ENCODE data around the gene NECAB3. TPM values are rescaled to one million over a fixed set of nuclear protein-coding genes. Genes with fewer than 3 reads are reported as not detected.
A peak's percentile ranks its signal among the peaks of the same experiment; 100 is the strongest.
"Not testable (repeated sequence)": the region's sequence is repeated elsewhere in the genome, so short reads cannot be mapped to it uniquely, and the experiment has no call there.

Gene NECAB3
- total and polyA plus RNA-seq, 11 donors = 37.6 to 111 (median 71.8) TPM

DNA sequence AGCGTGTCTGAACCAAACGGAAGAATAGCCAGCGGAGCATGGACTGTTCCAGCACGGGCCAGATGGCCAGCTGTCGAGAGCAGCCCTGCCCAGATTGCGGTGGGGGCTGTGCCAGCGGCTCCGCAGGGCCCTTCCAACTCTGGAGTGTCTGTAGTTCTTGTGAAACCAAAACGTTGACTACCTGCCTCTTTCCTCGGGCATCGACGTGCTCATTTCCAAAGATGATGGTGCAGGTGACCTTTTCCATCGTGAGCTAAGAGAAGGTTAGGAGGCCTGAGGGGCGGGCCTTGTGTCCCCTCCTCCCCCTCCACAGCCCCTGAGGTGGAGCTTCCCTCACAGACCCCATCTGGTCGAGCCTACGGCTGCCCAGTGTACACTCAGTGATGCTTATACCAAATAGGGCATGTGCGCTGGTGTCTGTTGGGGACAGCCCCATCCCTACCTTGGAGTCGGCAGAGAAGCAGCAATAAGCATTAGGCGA lies 25.0 kb downstream of the NECAB3 start:
- intact Hi-C loops (cut with DNase I) = no loop called here
- TF ChIP-seq, protein P1, sequence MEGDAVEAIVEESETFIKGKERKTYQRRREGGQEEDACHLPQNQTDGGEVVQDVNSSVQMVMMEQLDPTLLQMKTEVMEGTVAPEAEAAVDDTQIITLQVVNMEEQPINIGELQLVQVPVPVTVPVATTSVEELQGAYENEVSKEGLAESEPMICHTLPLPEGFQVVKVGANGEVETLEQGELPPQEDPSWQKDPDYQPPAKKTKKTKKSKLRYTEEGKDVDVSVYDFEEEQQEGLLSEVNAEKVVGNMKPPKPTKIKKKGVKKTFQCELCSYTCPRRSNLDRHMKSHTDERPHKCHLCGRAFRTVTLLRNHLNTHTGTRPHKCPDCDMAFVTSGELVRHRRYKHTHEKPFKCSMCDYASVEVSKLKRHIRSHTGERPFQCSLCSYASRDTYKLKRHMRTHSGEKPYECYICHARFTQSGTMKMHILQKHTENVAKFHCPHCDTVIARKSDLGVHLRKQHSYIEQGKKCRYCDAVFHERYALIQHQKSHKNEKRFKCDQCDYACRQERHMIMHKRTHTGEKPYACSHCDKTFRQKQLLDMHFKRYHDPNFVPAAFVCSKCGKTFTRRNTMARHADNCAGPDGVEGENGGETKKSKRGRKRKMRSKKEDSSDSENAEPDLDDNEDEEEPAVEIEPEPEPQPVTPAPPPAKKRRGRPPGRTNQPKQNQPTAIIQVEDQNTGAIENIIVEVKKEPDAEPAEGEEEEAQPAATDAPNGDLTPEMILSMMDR (IDR thresholded peaks at IDR 0.05) = no peak
- peak overlapping the region in 1 of 12 donors; percentile 1 for H3K27ac ChIP-seq

DNA sequence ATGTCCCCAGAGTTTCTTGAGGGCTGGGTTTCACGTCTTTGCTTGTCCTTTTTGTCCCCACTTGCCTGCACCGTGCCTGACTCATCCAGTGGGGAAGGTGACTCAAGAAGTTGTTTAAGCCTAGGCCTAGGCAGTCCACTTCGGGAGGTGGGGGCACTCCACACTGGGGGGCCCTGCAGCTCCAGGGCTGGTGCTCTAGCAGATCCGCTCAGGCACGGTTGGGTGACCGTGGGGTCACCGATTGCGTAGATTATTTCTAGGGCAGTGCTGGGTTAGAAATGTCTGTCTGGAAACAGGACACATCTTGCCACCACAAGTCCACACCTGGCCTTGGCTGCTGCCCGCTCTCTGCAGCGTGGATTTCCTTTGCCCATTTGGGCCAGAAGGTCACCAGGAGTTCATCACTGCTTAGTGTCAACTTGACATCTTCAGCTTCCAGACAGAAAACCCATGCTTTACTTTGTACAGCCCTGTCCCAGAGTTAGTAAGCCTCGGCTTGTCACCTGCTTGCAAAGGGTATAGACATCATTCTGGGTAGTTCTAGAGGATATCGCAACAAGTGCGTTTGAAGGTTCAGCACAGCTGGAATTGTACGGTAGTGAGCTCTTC lies 25.7 kb downstream of the NECAB3 start:
- ATAC-seq = peak; percentile 8 to 23 (median 14)
- no peak for TF ChIP-seq POLR2A (IDR thresholded peaks at IDR 0.05)
- TF ChIP-seq, protein P1 (IDR thresholded peaks at IDR 0.05) = no peak
- intact Hi-C loops (cut with DNase I) = no loop called here
- no peak for DNase-seq
- 60 to 74% (median 70%) methylated on average over 13 to 14 of the region's 14 CpGs for WGBS, 4 donors
- peaks cover 2 to 42% (median 18%) of the 10 kb centered on the region in 12 donors for H3K4me1 ChIP-seq
- H3K9me3 ChIP-seq = no peaks in the 10 kb centered on the region
- peaks cover 0 to 34% (median 24%) of the 10 kb centered on the region in 9 donors for H3K36me3 ChIP-seq
- H3K27ac ChIP-seq = peak overlapping the region in 3 of 12 donors; percentile 1 to 35 (median 18)
- H3K4me3 ChIP-seq = peak overlapping the region in 1 of 12 donors; percentile 14
- H3K27me3 ChIP-seq = no peaks in the 10 kb centered on the region

More for the DNA sequence above, 25.0 kb downstream of the NECAB3 start:
- WGBS, 4 donors = 64 to 72% (median 69%) methylated on average over 16 to 19 of the region's 19 CpGs
- Histone ChIP-seq H3K36me3 (peaks cover 0 to 29% (median 19%) of the 10 kb centered on the region in 9 donors), H3K27me3 (no peaks in the 10 kb centered on the region), H3K4me1 (peaks cover 2 to 48% (median 19%) of the 10 kb centered on the region in 12 donors), H3K9me3 (no peaks in the 10 kb centered on the region), H3K4me3 (peak overlapping the region in 2 of 12 donors; percentile 2 to 14)
- ATAC-seq (peak; percentile 30 to 66 (median 46)), DNase-seq (peak in 2 of 5 donors; percentile 56 to 76)

DNA sequence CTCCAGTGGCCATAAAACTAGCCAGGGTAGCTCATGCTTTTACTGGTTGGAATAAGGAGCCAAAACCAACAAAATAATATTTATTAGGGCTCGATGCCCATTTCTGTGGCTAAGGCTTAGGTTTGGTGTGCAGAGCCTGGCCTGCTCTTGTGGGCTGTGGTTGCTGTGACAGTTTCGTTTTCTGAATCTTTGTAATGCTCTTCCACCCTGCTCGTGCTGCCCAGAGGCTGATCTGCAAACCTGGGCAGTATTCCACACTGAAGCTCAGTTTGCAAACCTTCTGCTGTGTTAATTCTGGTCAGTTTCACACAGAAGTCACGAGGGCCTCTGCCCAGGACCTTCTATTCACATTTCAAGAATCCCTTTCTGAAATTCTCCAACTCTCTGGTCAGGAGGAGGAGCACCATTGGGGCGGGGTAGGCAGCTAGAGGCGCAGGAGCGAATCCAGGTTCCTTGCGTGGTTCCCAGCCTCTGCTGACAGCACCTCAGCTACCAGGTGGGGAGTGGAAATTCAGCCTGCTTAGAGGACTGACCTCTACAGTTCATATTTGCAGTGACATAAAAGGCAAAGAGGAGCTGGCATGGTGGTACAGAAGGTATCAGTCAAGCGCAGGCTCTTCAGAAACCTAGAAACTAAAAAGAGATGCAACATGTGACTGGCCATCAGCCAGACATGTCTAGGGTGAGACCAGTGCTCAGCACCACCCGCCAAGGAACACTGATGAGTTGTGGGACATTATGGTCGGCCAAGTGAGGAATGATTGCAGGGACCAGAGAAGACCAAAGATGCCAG lies 26.4 kb downstream of the NECAB3 start:
- H3K27ac ChIP-seq = peak overlapping the region in 3 of 12 donors; percentile 18 to 46 (median 35)

DNA sequence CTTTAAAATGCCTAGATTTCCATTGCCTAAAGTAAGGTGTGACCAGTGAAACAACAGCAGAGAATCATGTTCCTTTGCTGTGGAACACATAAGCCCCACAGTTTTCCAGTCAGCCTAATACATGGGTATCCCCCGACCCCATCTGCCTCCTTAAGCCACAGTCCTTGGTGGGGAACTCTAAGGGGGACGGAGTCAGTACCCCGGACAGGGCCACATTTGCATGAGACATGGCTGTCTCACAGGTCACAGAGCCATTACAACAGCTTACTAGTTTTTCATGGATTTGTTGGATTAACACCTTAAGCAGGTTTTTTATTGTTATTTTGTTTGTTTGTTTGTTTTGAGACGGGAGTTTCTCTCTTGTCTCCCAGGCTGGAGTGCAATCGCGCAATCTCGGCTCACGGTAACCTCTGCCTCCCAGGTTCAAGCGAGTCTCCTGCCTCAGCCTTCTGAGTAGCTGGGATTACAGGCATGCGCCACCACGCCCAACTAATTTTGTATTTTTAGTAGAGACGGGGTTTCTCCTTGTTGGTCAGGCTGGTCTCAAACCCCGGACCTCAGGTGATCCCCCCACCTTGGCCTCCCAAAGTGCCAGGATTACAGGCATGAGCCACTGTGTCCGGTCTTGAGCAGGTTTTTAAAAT lies 27.1 kb downstream of the NECAB3 start:
- intact Hi-C loops (cut with DNase I); ATAC-seq; H3K4me3 ChIP-seq; H3K9me3 ChIP-seq; DNase-seq; H3K27me3 ChIP-seq: not testable (repeated sequence)
- peaks cover 0 to 36% (median 17%) of the 10 kb centered on the region in 12 donors for H3K4me1 ChIP-seq
- H3K27ac ChIP-seq = peak overlapping the region in 2 of 12 donors; percentile 35 to 46
- 84 to 88% (median 87%) methylated on average over 14 of the region's 14 CpGs for WGBS, 4 donors
- H3K36me3 ChIP-seq = peaks cover 0 to 46% (median 38%) of the 10 kb centered on the region in 9 donors

More for the DNA sequence above, 26.4 kb downstream of the NECAB3 start:
- H3K4me1 ChIP-seq = peaks cover 0 to 36% (median 17%) of the 10 kb centered on the region in 12 donors
- intact Hi-C loops (cut with DNase I) = no loop called here
- WGBS, 4 donors = 62 to 71% (median 69%) methylated on average over 11 of the region's 11 CpGs
- ATAC-seq = peak; percentile 19 to 66 (median 46)
- H3K36me3 ChIP-seq = peaks cover 0 to 40% (median 31%) of the 10 kb centered on the region in 9 donors
- TF ChIP-seq, protein P1 (IDR thresholded peaks at IDR 0.05) = no peak
- no peak for TF ChIP-seq POLR2A (IDR thresholded peaks at IDR 0.05)
- DNase-seq = no peak
- H3K27me3 ChIP-seq = no peaks in the 10 kb centered on the region
- H3K9me3 ChIP-seq = no peaks in the 10 kb centered on the region
- no peak overlapping the region for H3K4me3 ChIP-seq

Data from heart left ventricle (tissue), 16 donors.